Dedifferentiated amniotic fluid mesenchymal stem cell (primary cell): Measurements from ENCODE around the gene NCOR1.
"Not testable (repeated sequence)": the region's sequence is repeated elsewhere in the genome, so short reads cannot be mapped to it uniquely, and the experiment has no call there.

Experiments used
- DNase-seq: peaks from one replicate; pipeline ENCODE4 v3.0.0-alpha.2; 2016; ENCODE audit errors: extremely low spot score

Gene NCOR1

DNA sequence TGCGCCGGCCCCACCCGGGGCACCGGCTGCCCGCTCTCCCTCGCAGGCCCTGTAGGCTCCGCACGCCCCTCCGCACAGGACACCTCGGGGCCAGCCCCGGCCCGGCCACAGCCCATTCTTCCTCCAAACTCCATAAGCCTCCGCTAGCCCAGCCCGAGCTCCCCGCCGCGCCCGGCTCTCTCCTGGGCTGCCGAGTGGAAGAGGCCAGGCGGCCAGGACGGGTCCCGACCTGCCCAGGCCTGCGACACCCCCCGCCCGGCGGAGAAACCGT, 397 bp downstream of the NCOR1 start:
- DNase-seq: no peak

DNA sequence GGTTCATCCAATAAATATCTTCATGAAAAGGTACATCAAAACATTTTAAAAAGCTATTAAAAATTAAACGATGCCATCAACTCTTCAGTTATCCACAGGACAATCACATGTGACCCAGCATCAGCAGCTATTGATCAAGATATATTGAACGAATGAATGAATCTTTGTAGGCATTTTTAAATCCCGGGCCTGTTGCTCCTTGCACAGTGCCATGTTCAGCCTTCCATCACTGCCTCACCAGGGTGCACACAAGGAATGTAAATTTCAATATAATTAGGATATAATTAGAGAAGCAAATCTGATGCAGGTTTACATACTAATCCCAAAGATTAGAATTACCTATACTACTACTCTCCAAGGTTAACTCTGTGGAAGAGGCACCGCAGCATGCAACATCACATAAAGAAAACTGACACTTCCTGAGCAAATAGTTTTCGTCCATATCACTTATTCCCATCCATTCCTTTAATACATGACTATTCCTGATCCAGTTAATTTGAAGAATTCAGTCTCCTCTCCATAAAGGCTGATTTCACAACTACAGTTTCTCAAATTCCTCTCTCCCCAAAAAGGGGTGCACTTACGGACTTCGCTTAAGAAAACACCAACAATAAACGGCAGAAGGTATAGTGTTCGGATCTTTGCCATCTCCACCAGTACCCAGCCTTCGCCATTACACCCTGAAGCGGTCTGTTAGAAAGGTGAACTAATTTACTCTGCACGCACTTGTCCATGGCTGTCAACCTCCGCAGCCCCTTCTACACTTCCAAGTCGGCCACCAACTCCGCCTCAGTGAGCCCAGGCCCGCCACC, 938 bp downstream of the NCOR1 start:
- DNase-seq: no peak

- no peak for DNase-seq
Observed at GRCh38 chr17:16212793-16213192, 2.5 kb downstream of the NCOR1 start.

DNA sequence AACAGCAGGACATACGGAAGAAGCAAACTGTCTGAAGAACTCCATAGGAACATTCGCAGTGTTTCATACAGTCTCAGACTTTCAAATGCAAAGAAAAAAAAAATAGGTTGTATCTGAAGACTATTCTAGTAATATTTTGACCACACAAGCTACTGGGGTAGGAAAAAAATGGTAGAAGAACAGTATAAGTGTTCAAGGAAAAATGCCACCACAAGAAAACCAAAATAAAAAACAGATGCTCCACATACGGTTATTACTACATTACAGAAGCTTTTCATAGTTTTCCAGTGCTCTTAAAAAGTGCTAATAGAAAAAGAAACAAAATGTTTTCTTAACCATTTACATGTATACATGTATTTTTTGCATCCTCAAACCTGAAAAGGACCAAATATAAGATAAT, 3.7 kb downstream of the NCOR1 start:
- DNase-seq: no peak

GRCh38 chr17:16204763-16205162, 10.6 kb downstream of the NCOR1 start:
- not testable (repeated sequence) for DNase-seq

DNA sequence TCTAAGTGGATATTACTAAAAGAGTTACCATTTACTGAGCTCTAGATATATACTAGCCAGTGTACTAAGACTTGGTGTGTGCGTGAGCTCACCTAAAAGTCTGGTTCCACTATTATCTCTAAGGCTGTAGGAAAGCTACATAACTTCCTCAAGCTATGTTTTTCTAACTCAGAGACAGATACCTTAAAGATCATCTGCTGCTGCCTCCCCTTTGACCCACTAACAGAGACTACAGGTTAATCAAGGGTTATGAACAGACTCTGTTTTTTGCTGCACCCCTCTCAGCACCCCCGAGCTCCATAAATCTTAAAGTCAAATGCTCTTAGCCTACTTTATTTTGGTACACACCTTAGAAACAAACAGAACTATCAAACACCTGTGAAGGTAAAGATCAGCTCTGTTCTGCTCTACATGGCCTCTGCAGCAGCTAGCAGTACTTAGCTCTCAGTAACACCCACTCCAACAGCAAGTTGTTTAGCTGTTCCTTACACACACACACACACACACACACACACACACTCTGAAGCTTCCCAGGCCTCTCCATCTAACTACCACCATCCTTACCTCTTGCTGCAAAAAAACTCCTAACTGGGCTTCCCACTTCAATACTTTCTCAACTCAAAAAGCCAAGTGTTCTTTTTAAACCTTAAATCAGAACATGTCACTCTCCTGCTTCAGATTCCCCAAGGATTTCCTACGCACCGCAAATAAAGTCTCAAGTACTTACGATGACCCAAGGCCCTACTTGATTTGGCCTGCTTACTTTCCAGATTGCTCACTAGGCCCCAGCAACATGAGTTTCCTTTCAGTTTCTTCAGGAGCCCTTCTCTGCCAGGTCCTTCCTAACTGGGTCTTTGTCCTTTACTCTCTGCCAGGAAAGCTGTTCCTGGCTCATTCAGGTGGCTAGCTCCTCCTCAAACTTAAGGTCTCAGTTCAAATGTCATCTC, 12.5 kb downstream of the NCOR1 start:
- not testable (repeated sequence) for DNase-seq

GRCh38 chr17:16201693-16202131, 13.6 kb downstream of the NCOR1 start:
- not testable (repeated sequence) for DNase-seq

- DNase-seq: no peak
Observed at GRCh38 chr17:16199093-16199492, 16.2 kb downstream of the NCOR1 start.

DNA sequence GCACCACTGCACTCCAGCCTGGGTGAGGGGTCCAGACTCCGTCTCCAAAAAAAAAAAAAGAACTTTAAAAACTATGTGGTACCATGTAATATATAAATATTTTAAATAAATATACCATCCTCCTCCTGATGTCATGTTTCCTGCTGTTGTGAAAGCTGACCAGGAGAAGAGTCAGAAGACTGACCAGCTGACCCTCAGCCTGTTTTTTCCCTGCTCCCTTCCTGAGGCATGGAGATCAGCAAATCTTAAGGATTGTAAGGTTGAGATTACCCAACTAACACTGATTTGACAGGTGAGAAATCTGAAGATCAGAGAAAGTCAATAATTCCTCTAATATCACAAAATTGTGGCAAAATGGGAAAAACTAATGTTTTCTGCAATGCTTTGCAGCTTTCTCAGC, 18.1 kb downstream of the NCOR1 start:
- DNase-seq: no peak

- DNase-seq: not testable (repeated sequence)
Observed at GRCh38 chr17:16194307-16194835, 21.0 kb downstream of the NCOR1 start.

DNA sequence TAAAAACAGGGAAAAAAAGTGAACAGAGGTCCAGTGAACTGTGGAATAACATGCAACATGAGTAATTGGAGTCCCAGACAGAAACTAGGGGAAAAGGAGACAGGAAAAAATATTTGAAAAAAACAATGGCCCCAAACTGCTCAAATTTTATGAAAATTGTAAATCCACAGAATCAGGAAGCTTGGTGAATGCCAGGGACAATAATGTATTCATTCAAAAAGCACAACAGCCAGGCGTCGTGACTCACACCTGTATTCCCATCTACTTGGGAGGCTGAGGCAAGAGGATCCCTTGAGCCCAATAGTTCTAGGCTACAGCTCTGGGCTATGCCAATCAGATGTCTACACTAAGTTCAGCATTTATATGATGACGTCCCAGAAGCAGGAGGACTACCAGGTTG, 23.7 kb downstream of the NCOR1 start:
- DNase-seq: no peak

DNA sequence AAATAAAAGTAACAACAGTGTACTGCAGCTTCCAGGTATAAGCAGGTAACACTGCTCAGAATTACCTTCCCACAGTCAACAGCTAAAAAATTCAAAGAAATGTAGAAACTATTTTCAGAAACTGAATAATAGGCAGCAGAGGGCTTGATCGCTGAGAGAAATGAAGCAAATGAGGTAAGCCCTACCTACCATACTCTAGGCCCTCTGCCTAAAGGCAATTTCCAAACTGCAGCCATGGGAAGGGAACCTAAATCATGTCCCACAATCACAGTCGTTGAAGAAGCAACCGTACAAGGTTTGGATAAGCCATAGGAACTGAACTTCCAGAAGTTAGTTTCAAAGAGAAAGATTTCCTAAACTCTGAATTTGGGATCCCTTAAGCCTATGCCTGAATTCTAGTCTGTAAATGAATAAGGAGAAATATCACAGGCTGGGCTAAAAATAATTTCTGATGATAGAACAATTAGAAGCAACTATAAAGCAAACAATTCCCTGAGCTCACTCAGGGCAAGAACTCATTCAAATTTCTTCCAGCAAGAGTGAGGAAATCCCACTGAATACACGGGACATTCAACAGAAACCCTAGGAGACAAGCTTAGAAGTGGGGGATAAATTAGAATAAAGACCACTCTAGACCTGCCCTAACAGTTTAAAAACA, 24.5 kb downstream of the NCOR1 start:
- DNase-seq: no peak

DNA sequence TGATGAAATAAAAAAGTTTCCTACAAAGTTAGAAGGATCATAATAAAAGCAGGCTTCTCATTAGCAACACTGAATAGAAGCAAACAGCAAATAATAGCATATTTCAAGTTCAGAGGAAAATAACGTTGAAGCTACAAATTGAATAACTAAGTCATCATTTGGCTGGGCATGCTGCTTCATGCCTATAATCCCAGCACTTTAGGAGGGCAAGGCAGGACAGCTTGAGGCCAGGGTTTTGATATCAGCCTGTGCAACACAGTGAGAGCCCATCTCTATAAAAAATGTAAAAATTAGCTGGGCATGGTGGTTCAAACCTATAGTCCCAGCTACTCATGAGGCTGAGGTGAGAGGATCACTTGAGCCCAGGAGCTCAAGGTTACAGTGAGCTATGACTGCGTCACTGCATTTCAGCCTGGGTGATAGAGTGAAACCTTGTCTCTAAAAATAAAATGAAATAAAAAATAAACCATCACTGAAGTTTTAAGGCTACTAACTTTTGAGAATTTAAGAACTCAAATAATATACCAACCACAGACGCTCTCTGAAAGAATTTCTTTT, 25.5 kb downstream of the NCOR1 start:
- DNase-seq: no peak

GRCh38 chr17:16187642-16188041, 27.7 kb downstream of the NCOR1 start:
- DNase-seq: no peak

DNA sequence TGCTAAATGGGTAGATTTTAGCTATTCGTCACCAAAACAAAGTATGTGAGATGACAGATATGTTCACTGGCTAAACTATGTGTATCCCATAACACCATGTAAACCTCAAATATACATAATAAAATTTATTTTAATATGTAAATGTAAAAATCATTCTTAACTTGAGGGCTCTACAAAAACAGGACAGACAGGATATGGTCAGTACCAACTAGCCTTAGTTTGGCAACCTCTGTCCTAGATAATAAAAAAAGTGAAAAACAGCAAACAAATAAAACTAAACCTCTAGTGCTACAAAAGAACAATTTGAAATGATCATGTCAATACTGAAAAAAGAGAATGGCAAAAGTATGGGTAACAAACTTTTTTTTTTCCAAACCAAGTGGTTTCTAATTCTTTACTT, 33.8 kb downstream of the NCOR1 start:
- no peak for DNase-seq

DNA sequence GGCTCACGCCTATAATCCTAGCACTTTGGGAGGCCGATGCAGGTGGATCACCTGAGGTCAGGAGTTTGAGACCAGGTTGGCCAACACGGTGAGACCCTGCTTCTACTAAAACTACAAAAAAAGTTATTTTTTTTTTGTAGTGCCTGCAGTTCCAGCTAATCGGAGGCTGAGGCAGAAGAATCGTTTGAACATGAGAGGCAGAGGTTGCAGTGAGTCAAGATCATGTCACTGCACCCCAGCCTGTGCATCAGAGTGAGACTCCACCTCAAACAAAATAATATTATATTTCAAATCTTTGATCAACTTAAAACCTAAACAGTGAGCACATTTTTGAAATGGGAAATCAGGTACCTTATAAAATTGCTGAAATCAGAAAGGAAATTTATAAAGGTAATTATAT, 36.5 kb downstream of the NCOR1 start:
- DNase-seq: no peak

GRCh38 chr17:16171613-16172012, 43.7 kb downstream of the NCOR1 start:
- DNase-seq: no peak

GRCh38 chr17:16166766-16167165, 48.6 kb downstream of the NCOR1 start:
- DNase-seq: not testable (repeated sequence)

DNA sequence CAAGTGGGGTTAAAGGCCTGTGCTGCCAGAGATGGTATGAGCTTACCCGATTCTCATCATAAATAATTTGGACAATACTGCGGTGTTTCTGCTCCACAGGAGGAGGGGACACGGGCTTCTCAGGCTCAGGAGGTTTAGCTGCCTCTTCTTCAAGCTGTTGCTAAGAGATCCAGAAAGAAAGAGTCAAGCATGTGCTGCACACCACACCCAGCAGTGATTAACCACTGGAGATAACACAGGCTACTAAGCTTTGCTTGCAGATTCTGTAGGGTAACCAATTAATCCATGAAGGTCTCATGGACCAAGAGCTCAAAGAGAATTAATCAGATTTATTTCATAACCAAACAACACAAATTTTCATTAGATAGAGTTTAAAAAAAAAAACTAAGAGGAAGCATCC, 56.6 kb downstream of the NCOR1 start:
- no peak for DNase-seq

DNA sequence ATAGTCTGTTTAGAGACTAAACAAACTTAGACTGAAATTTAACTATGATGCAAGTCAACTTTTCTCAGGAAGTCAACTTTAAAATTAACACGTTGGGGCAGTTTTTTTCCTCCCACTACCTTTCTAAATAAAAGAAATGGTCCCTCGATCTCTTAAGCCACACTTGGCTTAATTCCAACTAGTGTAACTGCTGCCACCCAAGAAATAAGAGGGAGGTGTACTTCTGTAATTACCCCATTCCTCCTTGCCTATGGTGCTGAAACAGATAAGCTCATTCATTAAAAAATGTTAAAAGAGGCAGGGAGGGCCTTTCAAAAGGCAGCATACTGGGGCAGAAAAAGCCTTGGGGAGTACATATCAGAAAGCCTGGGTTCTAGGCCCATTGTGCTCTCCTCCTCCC, 59.8 kb downstream of the NCOR1 start:
- DNase-seq: no peak

DNA sequence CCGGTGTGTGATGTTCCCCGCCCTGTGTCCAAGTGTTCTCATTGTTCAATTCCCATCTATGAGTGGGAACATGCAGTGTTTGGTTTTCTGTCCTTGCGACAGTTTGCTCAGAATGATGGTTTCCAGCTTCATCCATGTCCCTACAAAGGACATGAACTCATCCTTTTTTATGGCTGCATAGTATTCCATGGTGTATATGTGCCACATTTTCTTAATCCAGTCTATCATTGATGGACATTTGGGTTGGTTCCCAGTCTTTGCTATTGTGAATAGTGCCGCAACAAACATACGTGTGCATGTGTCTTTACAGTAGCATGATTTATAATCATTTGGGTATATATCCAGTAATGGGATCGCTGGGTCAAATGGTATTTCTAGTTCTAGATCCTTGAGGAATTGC, 63.0 kb downstream of the NCOR1 start:
- not testable (repeated sequence) for DNase-seq
